H1 (cell line): ENCODE data around the gene OSBPL9. TPM values are rescaled to one million over a fixed set of nuclear protein-coding genes. Genes with fewer than 3 reads are reported as not detected.
"Not testable (repeated sequence)": the region's sequence is repeated elsewhere in the genome, so short reads cannot be mapped to it uniquely, and the experiment has no call there.

Source experiments
- CTCF ChIA-PET: fragments of 300-600 bp; sonication (Branson Sonifier 250); formaldehyde crosslinking; loops from one replicate; lab custom pipeline; 2021; ENCODE audit not compliant: partially characterized antibody; lab: Charles Lee
- POLR2A ChIA-PET: fragments of 300-600 bp; sonication (Branson Sonifier 250); formaldehyde crosslinking; loops from one replicate; lab custom pipeline; 2021; ENCODE audit warnings: inconsistent platforms; ENCODE audit not compliant: partially characterized antibody; lab: Charles Lee
- DNase-seq, 2 experiments: peaks; one replicate each; pipeline versions ENCODE4 v3.0.0 to v3.0.0-alpha.2; 2010 to 2022; ENCODE audit warnings: low spot score in 2 of 2, low read depth in 1 of 2, mixed read lengths in 1 of 2
- FAIRE-seq: peaks from 2 replicates; lab custom pipeline; 2011; peaks lifted over from hg19 to GRCh38; lab: Jason Lieb, UNC
- H2AFZ ChIP-seq: 2 replicates; pipeline ENCODE4 v1.8.1; 2012; ENCODE audit warnings: low read length, inconsistent platforms
- H2AK5ac ChIP-seq: 2 replicates; pipeline ENCODE4 v1.6.1; 2013; ENCODE audit warnings: low read depth, low read length
- H2BK120ac ChIP-seq: replicated peaks from 2 replicates; pipeline ENCODE3; 2013; ENCODE audit warnings: low read depth, low read length, inconsistent platforms
- H2BK12ac ChIP-seq: 2 replicates; pipeline ENCODE4 v1.6.1; 2013; ENCODE audit warnings: low read depth, low read length
- H2BK15ac ChIP-seq: 2 replicates; pipeline ENCODE4 v1.6.1; 2013; ENCODE audit warnings: low read length
- H2BK20ac ChIP-seq: 2 replicates; pipeline ENCODE4 v1.6.1; 2013; ENCODE audit warnings: low read length
- H2BK5ac ChIP-seq: 2 replicates; pipeline ENCODE4 v1.6.1; 2013; ENCODE audit warnings: low read depth, low read length
- H3K14ac ChIP-seq: 2 replicates; pipeline ENCODE4 v1.6.1; 2013; ENCODE audit warnings: inconsistent platforms; ENCODE audit not compliant: insufficient read length
- H3K18ac ChIP-seq: 2 replicates; pipeline ENCODE4 v1.6.1; 2013; ENCODE audit warnings: low read length; ENCODE audit errors: extremely low read depth
- H3K23ac ChIP-seq: 2 replicates; pipeline ENCODE4 v1.6.1; 2013; ENCODE audit warnings: inconsistent platforms; ENCODE audit not compliant: insufficient read length
- H3K23me2 ChIP-seq: 2 replicates; pipeline ENCODE4 v1.6.1; 2013; ENCODE audit warnings: low read depth, low read length
- H3K27ac ChIP-seq: 2 replicates; pipeline ENCODE4 v1.6.1; 2011; ENCODE audit warnings: low read depth, low read length, inconsistent platforms
- H3K27me3 ChIP-seq, 4 experiments: replicated peaks in 1 of 4; 1 replicate in 1 of 4; 2 replicates in 3 of 4; pipeline versions ENCODE4 v1.6.1 to v1.8.1; 2011 to 2013; ENCODE audit warnings: low read length in 3 of 4, mild to moderate bottlenecking in 3 of 4, inconsistent platforms in 2 of 4, mixed read lengths in 2 of 4, moderate library complexity in 1 of 4; ENCODE audit not compliant: control insufficient read depth in 3 of 4, insufficient read depth in 3 of 4; ENCODE audit errors: extremely low read depth in 1 of 4
- H3K36me3 ChIP-seq, 4 experiments: 2 replicates each; pipeline versions ENCODE4 v1.6.1 to v1.8.1; 2011 to 2013; ENCODE audit warnings: mild to moderate bottlenecking in 4 of 4, low read length in 3 of 4, moderate library complexity in 2 of 4, control low read depth in 1 of 4, inconsistent platforms in 1 of 4; ENCODE audit not compliant: insufficient read depth in 4 of 4, control insufficient read depth in 2 of 4
- H3K4ac ChIP-seq: replicated peaks from 2 replicates; pipeline ENCODE3; 2013; ENCODE audit warnings: low read length, low read depth, mixed read lengths, inconsistent platforms; ENCODE audit not compliant: insufficient read length
- H3K4me1 ChIP-seq, 4 experiments: replicated peaks in 1 of 4; 1 replicate in 1 of 4; 2 replicates in 3 of 4; pipeline versions ENCODE4 v1.6.1 to v1.8.1; 2011 to 2013; ENCODE audit warnings: low read length in 3 of 4, inconsistent platforms in 2 of 4, mixed read lengths in 1 of 4; ENCODE audit not compliant: insufficient read depth in 4 of 4, control insufficient read depth in 3 of 4
- H3K4me2 ChIP-seq, 2 experiments: 2 replicates each; pipeline versions ENCODE4 v1.6.1 to v1.8.1; 2011 to 2013; ENCODE audit warnings: low read depth in 2 of 2, low read length in 2 of 2, control low read depth in 1 of 2, inconsistent platforms in 1 of 2, mild to moderate bottlenecking in 1 of 2; ENCODE audit not compliant: insufficient read depth in 1 of 2
- H3K4me3 ChIP-seq, 4 experiments: fragments of 200-600, 300-600 bp in 1 of 4; sonication (generic), shearing (Covaris generic), sonication (Bioruptor Twin) in 1 of 4; 2 replicates each; pipeline versions ENCODE4 v1.5.1 to v1.8.1; 2011 to 2016; ENCODE audit warnings: low read length in 4 of 4, low read depth in 3 of 4, control low read depth in 2 of 4, inconsistent platforms in 2 of 4, mild to moderate bottlenecking in 2 of 4, mixed read lengths in 1 of 4, moderate library complexity in 1 of 4; ENCODE audit not compliant: insufficient read depth in 2 of 4; ENCODE audit errors: extremely low read depth in 1 of 4
- H3K56ac ChIP-seq: replicated peaks from 2 replicates; pipeline ENCODE3; 2013; ENCODE audit warnings: low read depth, mild to moderate bottlenecking, mixed read lengths, low read length, inconsistent platforms; ENCODE audit not compliant: insufficient read length
- H3K79me1 ChIP-seq: 2 replicates; pipeline ENCODE4 v1.6.1; 2013; ENCODE audit warnings: low read depth, low read length, control low read depth
- H3K79me2 ChIP-seq, 2 experiments: 2 replicates each; pipeline versions ENCODE4 v1.6.1 to v1.8.1; 2012 to 2013; ENCODE audit warnings: low read length in 2 of 2, mild to moderate bottlenecking in 2 of 2, inconsistent platforms in 1 of 2; ENCODE audit not compliant: insufficient read depth in 2 of 2, control insufficient read depth in 1 of 2
- H3K9ac ChIP-seq, 4 experiments: replicated peaks in 1 of 4; 1 replicate in 1 of 4; 2 replicates in 3 of 4; pipeline versions ENCODE4 v1.6.1 to v1.8.1; 2011 to 2013; ENCODE audit warnings: low read depth in 3 of 4, low read length in 3 of 4, control low read depth in 2 of 4, mild to moderate bottlenecking in 2 of 4, moderate library complexity in 2 of 4, inconsistent platforms in 1 of 4; ENCODE audit errors: extremely low read depth in 1 of 4
- H3K9me3 ChIP-seq, 2 experiments: 2 replicates each; pipeline versions ENCODE4 v1.6.1 to v1.8.1; 2012 to 2013; ENCODE audit warnings: mild to moderate bottlenecking in 2 of 2, moderate library complexity in 2 of 2, control low read depth in 1 of 2, inconsistent platforms in 1 of 2, low read depth in 1 of 2, low read length in 1 of 2, mixed read lengths in 1 of 2; ENCODE audit not compliant: insufficient read depth in 2 of 2
- H4K20me1 ChIP-seq, 2 experiments: replicated peaks in 1 of 2; 2 replicates each; pipeline versions ENCODE3 to v1.8.1; 2011 to 2013; ENCODE audit warnings: inconsistent platforms in 2 of 2, low read length in 2 of 2, mild to moderate bottlenecking in 1 of 2; ENCODE audit not compliant: insufficient read depth in 2 of 2, control insufficient read depth in 1 of 2
- H4K5ac ChIP-seq: 2 replicates; pipeline ENCODE4 v1.6.1; 2013; ENCODE audit warnings: low read length, low read depth, mixed read lengths, inconsistent platforms; ENCODE audit not compliant: insufficient read length
- H4K8ac ChIP-seq: 2 replicates; pipeline ENCODE4 v1.8.0; 2013; ENCODE audit warnings: mild to moderate bottlenecking, moderate library complexity, low read length, inconsistent platforms; ENCODE audit not compliant: insufficient read depth; ENCODE audit errors: extremely low read depth
- H4K91ac ChIP-seq: replicated peaks from 2 replicates; pipeline ENCODE3; 2013; ENCODE audit warnings: low read length, mixed read lengths, inconsistent platforms; ENCODE audit not compliant: insufficient read length
- BACH1 ChIP-seq: IDR thresholded peaks from 2 replicates; pipeline ENCODE4 v1.6.1; 2012; ENCODE audit warnings: low read length, improper control_type of control experiment
- GTF2F1 ChIP-seq: IDR thresholded peaks from 2 replicates; pipeline ENCODE4 v1.6.1; 2012; ENCODE audit warnings: low read depth, low read length, improper control_type of control experiment, borderline replicate concordance
- NRF1 ChIP-seq: IDR thresholded peaks from 2 replicates; pipeline ENCODE4 v1.6.1; 2011; ENCODE audit warnings: mild to moderate bottlenecking, low read depth, low read length, improper control_type of control experiment
- TAF1 ChIP-seq: IDR thresholded peaks from 2 replicates; pipeline ENCODE4 v1.6.1; 2011; ENCODE audit warnings: mild to moderate bottlenecking, low read depth, low read length
- YY1 ChIP-seq: IDR thresholded peaks from 2 replicates; pipeline ENCODE4 v1.6.1; 2011; ENCODE audit warnings: low read depth, mild to moderate bottlenecking, low read length
- WGBS, 2 experiments: shearing (Covaris generic) in 1 of 2; methylation state at CpG; one replicate each; pipeline versions ENCODE4 v1.1.6 to v1.1.7; 2013 to 2015; ENCODE audit warnings: low lambda C conversion rate in 2 of 2, mixed read lengths in 2 of 2, inconsistent platforms in 1 of 2, low coverage in 1 of 2, missing lambda C conversion rate in 1 of 2; ENCODE audit not compliant: insufficient replicate concordance in 2 of 2, insufficient coverage in 1 of 2, insufficient read length in 1 of 2; ENCODE audit errors: extremely low coverage in 1 of 2, missing lambda C conversion rate in 1 of 2; 5-methylcytosine and 5-hydroxymethylcytosine counted together
- polyA plus RNA-seq, 7 experiments: library from polyadenylated mRNA; depleted of rRNA in 3 of 7; stranded (reverse) in 5 of 7; unstranded in 2 of 7; fragments of >200 nt in 5 of 7; fragments of 200-250 nt in 2 of 7; gene quantifications; 1 replicate in 5 of 7; 2 replicates in 1 of 7; 4 replicates in 1 of 7; pipeline versions ENCODE4 v1.2.1 to v1.2.3, GENCODE V29; 2011 to 2013; ENCODE audit warnings: missing spikeins in 2 of 7, mixed read lengths in 2 of 7
- total RNA-seq: library from RNA; stranded (reverse); fragmentation: NEBNext Ultra II Directional; extraction: Animal tissue kit (Norgen Biotek cat#: 25700); gene quantifications from 2 replicates; pipeline ENCODE4 v1.2.1, GENCODE V29; 2021

The OSBPL9 gene
- total and polyA plus RNA-seq, 2 of the 8 experiments (the other 6 are each of a cell fraction or from before 2014, with no cell fraction given) = 58.2 to 71.6 TPM

DNA sequence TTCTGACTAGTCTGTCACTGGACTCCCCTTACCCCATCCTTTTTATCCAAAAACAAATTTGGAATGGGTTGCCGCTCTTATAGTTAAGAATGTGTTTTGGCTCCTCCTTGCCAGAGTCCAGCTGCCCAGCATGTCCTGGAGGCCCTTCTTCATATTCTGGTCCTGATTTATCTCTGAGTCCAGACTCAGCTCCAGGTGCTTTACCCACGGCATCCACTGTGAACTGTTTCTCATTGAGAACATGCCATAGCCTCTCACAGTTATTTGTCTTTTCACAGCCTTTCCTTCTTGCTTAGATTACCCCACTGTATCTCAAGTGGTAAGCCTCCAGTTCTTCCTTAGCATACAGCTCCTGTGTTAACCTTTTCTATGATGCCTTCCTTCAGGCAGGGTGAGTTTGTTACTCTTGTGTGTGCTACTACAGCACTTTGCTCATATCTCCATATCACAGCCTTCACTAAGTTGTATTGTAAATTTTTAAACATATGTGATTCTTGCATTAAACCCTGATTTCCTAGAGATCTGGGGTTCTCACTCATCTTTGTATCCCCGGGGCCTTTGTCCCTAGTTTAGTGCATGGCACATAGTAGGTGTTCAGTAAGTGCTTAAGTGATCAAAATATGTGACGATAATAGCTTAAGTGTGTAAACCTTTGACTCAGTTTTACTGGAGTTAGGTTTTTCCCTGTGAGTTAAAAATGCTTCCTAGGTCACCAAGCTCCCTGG, 116.0 kb downstream of the OSBPL9 start (continued):
- no peak for TF ChIP-seq NRF1
- TF ChIP-seq GTF2F1 = no peak
- TF ChIP-seq BACH1 = no peak
- TF ChIP-seq TAF1 = no peak
- no peak for TF ChIP-seq YY1

DNA sequence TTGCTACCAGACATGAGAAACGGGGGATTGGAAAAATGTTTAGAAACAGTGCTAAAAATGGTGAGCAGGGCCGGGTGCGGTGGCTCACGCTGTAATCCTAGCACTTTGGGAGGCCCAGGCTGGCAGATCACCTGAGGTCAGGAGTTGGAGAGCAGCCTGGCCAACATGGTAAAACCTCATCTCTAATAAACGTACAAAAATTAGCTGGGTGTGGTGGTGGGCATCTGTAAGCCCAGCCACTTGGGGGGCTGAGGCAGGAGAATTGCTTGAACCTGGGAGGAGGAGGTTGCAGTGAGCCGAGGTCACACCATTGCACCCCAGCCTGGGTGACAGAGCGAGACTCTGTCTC, 116.5 kb downstream of the OSBPL9 start:
- H2BK20ac ChIP-seq, H3K14ac ChIP-seq, H2BK5ac ChIP-seq, H4K5ac ChIP-seq, H3K4me3 ChIP-seq, H3K79me1 ChIP-seq, H3K27me3 ChIP-seq, H2BK120ac ChIP-seq, FAIRE-seq, H3K4ac ChIP-seq, H2AFZ ChIP-seq, H3K23ac ChIP-seq, POLR2A ChIA-PET, H3K23me2 ChIP-seq, H3K36me3 ChIP-seq, H4K20me1 ChIP-seq, DNase-seq, H3K18ac ChIP-seq, H2BK12ac ChIP-seq, H3K27ac ChIP-seq, H4K8ac ChIP-seq, H3K9ac ChIP-seq, H2AK5ac ChIP-seq, H3K56ac ChIP-seq, H3K4me1 ChIP-seq, H3K9me3 ChIP-seq, H2BK15ac ChIP-seq, H4K91ac ChIP-seq: not testable (repeated sequence)
- CTCF ChIA-PET = interaction anchor here (0.7 to 1.6 kb wide), 4 partner anchors 9 to 36 kb away, joined by 4 to 6 read pairs (median 4); no protein-coding TSS in a partner anchor
- 86% methylated on average over 7 of the region's 7 CpGs; no CpG with 5 or more reads in 1 of the 2 experiments for WGBS, 2 experiments
- Histone ChIP-seq H3K4me2 (peak overlapping the region in 1 of 2 experiments; percentile 36; a peak in 1 of 4 replicates), H3K79me2 (peaks cover 3 to 82% of the 10 kb centered on the region in 2 experiments; a peak in 3 of 4 replicates)
